ENCODE measurements around the gene AGPAT4.

AGPAT4 gene

DNA sequence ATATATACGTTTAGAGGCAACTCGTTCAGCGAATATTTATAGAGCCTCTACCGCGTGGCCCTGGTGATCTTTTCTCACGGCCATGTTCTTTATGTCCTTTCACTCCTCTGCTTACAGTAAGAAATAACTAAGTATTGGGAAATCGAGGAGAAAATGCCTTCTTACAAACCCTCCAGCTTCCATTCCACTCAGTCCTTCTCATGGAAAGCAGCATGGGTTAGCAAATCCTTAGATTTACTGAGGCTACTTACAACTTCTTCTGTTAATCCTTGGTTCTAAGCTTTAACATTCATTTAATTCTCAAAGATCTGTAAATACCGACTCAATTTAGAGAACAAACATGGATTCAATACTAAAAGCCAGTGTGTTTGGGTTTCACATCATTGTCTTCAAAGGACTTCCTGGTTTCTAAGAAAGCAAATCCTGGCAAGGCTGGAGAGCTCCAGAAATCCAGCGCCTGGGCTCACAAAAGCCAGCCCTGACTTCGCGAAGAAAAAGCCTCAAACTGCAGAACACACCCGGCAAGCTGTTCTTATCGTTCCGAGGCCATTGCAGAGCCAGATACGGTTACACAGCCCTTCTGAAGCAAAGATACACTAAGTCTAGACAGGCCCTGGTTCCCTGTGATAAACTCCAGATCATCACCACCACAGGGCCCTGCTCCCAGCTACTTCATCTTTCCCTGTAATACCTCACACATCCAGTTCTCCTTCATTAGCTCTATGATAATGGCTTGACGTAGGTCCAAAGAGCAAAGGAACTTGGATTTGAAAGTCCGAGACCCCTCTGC is 19.2 kb downstream of the AGPAT4 start:
- no peak for DNase-seq (ENCODE audit: low read depth)

DNA sequence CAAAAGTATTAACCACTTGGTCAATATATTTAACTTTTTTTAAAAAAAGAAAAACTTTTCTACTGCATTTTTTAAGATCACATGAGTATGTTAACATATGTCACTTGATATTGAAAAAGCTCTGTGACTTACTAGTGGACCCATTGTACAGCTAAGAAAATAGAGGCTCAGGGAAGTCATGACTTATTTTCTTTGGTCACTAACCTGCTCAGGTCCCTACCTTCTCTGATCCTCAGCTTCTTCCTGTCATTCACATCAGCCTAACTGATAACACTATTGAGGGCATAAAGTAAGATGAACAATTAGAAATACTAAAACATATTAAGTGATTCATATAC is 19.8 kb downstream of the AGPAT4 start:
- DNase-seq (ENCODE audit: low read depth) = no peak

DNA sequence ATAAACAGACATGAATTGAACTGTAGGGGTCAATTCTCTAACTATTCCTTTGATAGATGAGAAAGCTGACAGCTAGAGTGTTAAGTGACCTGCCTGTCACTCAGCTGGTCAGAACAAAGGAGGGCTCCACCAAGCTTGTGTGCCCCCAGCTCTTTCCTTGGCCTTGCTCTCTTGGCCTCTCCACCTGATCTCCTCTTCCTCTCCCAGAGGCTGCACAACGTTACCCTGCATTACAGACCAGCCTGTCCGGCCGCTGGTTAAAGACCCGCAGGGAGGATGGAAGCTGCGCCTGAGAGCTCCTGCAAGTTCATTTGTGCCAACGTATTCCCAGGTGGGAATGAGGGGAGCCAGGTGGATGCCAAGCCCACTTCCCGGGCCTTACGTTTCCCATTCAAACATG is 22.5 kb downstream of the AGPAT4 start:
- DNase-seq (ENCODE audit: low read depth) = no peak

DNA sequence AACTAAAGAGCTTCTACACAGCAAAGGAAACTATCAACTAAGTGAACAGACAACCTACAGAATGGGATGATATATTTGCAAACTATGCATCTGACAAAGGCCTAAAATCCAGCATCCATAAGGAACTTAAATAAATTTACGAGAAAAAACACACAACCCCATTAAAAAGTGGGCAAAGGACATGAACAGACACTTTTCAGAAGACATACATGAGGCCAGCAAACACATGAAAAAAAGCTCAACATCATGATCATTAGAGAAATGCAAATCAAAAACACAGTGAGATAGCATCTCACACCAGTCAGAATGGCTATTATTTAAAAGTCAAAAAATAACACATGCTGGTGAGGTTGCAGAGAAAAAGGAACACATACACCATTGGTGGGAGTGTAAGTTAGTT is 24.5 kb downstream of the AGPAT4 start:
- DNase-seq (ENCODE audit: low read depth) = no peak

DNA sequence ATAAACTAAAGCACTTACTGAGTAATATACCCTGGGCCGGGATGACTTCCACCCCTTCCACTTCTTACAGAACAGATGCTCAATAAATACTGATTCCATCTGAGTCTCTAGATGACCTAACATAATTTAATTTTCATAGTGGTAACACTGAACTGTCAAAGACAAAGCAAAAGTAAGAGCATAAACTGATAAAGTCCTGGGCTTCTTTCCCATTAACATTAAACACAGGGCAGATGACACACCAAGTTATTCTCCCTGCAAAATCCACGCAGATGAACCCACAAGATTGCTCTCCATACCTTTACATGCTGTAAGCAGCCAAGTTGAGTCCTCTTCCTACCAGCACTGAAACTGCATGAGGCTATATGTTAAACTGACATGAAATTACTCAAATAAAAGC is 27.1 kb downstream of the AGPAT4 start:
- no peak for DNase-seq (ENCODE audit: low read depth)

DNA sequence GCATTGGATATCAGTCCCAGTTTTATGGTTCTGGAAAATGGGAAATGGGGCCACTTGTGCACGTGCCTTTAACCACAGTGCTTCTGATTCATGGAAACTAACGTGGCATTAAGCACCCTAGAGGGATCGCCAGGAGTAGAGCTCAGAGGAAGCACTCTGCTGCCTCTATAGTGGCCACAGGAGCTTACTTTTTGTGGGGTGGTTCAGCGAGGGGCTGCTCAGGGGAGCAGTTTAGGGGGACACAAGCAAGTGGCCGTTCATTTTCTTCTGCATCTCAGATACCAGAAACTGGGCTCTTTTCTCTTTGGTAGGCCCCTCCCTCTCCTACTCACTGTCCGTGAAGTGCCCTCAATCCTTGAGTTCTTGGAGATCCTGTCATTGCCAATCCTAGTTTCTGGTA is 28.5 kb downstream of the AGPAT4 start:
- no peak for DNase-seq (ENCODE audit: low read depth)

DNA sequence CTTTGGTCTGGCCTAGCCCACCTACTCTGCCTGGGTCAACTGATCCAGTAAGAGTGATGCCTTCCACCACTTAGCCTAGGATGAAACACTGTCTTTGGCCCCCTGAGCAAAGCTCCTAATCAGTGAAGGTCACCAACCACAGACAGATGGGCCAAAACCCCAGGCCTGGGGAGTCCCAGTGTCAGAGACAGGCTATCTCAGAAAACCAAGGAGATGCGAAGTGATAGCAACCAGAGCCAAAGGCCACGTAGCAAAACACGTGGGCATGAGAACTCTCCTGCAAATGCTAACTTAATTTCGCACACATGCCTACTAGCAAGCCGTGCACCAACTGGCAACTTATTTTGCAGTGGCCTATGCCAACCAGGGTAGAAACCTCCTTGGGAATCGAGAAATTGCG is 29.1 kb downstream of the AGPAT4 start:
- DNase-seq (ENCODE audit: low read depth) = no peak

DNA sequence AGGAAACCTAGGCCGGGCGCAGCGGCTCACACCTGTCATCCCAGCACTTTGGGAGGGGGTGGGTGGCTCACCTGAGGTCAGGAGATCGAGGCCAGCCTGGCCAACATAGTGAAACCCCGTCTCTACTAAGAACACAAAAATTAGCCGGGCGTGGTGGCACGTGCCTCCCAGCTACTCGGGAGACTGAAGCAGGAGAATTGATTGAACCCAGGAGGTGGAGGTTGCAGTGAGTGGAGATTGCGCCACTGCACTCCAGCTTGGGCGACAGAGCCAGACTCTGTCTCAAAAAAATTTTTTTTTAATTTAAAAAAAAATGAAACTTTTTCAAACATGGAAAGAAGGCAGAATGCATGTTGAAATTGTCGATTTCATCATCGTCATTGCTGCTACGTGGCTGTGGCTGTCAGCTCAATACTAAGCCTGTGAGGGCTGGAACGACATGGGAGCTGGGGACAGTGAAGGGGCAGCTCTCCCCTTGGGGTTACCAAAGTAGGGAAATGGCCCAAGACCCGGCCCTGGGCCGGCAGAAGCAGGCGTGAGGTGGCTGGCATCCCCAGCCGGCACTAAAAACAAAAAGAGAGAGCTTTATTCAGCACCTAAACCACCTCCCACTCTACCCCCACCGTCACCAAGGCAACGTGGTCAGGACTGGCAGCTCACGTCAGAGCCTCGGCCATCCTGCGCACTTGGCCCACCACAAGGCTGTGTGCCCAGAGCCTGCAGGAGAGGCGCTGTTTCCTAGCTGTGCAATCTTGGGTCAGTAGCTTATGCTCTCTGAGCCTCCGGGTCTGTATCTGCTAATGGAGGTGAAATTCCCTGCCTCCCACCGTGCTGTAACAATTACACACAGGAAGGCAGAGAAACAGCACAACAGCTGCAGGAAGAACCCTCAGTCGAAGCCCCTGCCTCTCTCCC is 30.8 kb downstream of the AGPAT4 start:
- peak; percentile 15 for DNase-seq (ENCODE audit: low read depth)

DNA sequence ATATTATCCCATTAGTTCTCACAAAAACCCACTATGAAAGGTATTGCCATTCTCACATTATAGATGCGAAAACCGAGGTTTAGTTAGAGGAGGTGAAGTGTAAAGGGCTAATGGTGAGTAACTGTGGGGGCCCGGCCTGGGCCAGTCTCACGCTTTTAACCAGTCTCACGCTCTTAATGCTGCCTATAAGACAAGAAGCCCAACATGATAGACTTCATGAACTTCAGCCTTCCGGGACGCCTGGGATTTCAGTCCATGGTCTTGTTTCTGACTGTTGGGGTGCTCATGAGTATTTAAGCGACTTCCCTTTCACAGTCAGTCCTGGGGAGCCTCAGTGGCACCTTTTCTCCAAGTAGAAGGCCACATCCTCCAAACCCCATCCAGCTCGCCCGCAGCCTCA is 31.7 kb downstream of the AGPAT4 start:
- DNase-seq (ENCODE audit: low read depth) = no peak

DNA sequence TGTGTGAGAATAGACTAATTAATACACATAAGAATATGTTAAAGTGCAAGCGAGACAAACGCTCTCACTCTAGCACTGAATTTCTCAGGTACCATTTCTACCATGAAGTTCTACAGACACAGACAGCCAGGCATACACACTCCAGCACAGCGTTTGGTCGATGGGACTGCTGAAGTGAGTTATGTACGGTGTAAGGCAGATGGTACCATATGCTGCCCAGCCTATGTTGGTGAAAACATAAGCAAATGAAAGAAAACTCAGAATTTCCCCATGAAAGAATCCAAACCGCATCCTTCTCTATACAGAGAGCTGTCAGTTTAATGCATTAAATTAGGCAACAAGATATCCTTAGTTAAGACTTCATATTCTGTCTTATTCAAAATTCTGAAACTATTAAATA is 34.9 kb downstream of the AGPAT4 start:
- DNase-seq (ENCODE audit: low read depth) = no peak

DNA sequence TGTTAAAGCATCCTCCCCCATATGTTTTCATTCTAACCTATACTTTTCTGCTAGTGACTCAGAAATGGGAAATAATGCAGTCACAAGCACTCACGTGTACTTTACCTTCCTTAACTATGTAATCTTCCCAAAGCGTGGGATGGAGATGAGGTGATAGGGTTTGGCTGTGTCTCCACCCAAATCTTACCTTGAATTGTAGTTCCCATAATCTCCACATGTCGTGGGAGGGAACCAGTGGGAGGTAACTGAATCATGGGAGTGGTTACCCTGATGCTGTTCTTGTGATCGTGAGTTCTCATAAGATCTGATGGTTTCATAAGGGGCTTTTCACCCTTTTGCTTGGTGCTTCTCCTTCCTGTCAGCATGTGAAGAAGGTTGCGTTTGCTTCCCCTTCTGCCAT is 35.4 kb downstream of the AGPAT4 start:
- no peak for DNase-seq (ENCODE audit: low read depth)

DNA sequence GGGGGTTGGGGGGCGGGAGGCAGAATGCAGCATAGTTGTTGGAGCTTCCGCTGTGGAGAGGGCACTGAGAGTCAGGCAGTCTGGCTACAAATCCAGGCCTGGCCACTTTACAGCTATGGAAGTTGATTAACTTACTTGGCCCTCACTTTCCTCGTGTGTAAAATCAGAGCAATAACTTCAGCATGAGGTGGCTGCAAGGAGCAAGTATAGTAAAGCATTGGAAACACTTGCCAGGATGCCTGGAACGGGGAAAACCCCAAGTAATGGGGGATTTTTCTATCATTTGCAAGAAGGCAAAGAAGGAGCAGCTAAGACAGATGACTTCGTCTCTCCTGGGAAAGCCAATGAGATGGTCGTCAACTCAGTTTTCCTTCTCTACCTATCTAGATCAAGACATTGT is 35.8 kb downstream of the AGPAT4 start:
- no peak for DNase-seq (ENCODE audit: low read depth)

DNA sequence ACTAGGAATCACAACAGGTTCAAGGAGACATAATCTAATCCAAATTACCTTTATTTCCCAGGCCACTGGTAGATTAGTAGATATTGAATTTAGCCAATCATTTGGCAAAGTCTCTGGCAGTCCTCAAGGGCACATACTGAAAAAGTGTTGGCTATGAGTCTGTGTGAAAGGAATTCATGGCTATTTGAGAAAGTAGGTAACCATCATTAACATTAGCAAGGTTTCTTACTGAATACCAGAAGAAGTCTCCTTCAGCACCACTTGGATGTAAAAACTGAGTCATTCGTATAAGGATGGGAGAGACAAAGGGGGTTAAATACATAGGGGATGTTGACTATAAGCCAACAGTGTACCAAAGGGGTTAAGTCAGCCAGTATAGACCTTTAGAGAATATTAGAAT is 36.7 kb downstream of the AGPAT4 start:
- DNase-seq (ENCODE audit: low read depth) = no peak

DNA sequence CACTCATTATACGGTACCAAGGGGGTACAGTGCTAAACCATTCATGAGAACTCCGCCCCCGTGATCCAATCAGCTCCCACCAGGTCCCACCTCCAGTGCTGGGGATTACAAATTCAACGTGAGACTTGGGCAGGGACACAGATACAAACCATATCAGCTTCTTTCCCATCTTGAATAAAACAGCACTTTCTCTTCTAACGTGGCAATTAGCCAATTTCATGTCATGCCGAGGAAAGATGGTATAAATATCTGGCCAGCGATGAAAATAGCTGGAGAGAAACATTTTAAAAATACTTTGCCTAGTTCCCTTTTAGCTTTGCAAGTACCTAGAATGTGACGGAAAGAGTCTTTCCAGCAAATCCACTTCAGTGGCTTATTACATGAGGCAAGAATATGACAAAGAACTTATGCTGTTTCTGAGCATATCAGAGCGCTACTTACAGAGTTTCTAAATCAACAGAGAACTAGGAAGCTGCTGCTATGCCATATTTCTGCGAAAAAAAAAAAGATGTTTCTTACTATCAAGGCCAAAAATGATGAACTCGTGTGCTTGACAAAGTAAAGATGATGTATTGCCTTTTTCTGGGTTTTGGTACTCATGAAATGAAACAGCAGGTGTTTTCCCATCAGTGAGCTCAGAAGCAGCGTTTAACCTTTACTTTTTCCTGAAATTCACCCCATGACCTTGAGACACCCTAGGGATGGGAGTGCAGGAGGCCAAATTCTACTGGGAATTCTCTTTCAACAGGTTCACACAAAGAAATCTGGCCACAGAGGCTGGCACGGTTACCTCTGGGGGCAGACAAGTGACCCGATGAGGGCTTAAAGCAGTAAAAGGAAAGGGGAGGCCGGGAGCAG is 37.9 kb downstream of the AGPAT4 start:
- DNase-seq (ENCODE audit: low read depth) = no peak

DNA sequence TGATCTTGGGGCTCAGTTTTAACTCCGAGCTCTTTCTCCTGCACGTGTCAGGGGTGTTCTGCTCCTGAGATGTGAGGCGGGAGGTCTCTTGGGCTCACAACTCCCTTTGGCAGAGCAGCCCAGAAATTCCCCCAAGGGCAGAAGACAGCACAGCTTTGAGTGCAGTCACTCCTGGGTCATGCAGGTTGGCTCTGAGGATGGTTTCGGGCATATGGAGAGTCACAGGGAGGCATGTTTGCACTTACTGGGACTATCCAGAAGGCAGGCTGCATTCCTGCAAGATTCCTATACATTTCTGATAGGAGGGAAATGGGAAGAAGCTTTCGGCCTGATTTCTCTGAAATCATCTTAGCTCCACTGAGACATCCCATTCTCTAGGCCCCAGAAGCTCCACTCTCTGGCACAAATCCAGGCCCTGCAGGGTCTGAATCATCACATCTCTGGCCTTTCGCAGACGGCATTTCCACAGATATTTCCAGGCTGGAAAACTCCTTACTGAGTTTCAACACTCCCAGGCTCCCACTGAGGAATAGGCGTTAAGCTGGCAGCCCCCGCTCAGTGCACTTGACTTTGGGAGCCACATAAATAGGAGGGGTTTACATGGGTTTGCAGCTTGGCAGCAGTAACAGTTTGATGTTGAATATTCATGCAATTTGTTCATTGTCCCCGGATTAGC is 39.7 kb downstream of the AGPAT4 start:
- DNase-seq (ENCODE audit: low read depth) = no peak

DNA sequence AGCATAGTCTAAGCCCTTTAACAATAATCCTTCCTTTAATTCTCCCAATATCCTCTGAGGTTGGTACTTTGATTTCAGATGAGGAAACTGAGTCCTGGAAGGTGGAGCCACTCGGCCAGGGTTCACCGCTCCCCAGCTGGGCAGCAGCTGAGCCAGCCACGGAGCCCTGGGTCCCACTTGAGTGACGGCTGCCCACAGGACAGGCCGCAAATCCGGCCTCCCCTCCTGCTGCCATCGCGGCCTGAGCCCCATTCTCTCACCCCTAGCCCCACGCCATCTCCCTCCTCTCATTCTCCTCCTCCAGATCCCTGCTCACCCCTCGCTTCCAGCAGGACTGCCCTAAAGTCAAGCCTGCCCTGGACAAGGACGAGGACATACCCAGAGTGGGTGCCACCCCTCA is 41.4 kb downstream of the AGPAT4 start:
- no peak for DNase-seq (ENCODE audit: low read depth)

DNA sequence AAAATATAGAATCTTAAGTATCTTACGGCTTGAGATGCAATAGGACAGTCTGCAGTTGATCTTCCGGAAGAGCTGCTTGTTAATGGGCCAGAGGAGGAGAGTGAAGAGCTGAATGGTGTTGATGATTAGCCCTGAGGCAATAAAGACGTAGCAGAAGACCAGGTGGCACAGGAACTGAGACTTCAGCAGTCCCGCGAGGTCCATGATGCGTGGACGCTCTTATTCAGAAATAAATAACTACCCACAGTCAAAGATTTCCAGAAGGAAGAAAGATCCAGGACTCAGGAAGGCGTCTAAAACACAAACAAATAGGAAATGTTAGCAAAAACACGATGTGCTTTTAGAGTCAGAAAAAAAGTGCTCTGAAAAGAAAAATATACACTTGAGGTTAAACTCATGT is 41.9 kb downstream of the AGPAT4 start:
- no peak for DNase-seq (ENCODE audit: low read depth)

DNA sequence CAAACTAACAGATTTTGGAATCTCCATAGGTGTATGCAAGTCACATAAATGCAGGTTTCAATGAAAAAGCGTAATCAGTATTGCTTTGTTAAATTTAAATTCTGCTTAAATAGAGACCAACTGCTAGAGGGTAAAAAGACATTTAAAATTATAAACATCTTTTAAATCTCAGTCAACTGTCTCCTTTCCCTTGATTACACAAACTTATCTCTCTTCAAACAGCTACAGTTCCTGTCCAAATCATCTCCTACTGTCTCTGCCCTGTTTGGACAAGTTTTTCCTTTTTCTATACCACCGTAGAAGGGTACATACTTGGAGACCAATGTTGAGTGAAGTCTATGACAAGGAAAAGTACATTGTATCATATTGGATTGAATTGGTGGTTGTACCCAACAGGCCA is 43.5 kb downstream of the AGPAT4 start:
- DNase-seq (ENCODE audit: low read depth) = no peak

DNA sequence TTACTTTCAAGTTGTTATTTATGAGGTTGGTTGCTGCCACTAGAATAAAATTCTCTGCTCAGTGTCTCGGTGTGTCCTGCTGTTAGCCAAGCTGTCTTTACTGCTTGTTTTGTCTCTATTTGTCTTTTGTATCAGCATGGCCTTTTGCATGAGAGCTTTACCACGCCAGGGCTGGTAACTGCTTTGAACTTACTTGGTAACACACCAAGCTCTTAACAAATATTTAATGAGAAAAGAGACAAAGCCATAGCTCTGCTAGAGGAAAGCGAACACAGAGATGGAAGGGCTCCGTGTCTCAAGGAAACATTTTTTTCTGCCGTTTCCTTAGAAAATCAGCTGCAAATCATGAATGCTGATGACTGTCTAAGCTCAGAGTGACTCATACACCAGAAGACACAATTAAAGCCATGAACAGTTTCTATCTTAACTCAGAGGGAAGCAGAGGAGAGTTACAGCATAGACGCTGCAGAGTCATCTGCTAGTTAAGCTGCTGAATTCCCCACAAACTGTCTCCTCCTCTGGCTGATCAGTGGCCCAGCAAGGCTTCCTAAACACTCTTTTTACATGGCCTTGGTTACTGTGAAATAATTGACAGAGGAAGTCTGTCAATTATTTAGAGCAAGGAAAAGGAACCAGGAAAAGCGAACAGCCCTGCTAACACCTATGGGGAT is 44.8 kb downstream of the AGPAT4 start:
- no peak for DNase-seq (ENCODE audit: low read depth)

DNA sequence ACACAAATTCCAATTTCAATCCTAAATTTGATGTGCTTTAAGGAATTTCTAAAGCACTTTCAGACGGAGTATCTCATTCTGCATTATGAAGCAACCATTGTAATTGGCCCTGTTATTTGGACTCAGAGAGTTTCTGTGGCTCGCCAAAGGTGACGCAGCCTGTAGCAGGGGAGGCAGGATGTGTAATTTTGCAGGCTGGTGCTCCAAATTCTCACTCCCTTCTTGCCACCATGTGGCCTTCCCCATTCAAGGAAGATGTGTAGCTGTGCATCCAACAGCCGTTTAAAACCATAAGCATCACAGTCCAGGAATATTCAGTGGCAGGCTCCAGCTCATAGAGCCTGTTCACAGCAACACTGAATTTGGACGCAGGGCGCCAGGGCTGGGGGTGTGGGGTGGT is 45.8 kb downstream of the AGPAT4 start:
- DNase-seq (ENCODE audit: low read depth) = no peak
